Measurements from ENCODE around the gene HVCN1.

DNA sequence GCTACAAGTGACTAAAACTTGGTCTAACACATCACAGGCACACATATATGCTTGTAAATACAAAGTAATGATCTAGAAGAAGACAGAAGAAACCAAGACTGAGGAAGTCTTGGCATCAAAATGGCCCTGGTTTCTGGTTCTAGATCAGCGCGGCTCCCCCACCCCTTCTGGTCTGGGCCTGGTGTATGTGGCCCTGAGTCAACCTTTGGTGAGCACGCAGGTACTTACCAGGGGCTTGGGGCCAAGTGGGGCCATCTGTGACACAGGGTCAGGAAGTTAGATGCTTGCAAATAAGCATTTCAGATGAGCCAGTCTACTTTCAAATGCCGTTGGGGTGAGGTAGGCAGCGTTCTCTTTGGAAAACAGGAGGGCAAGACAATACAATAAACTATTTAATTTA lies 13.2 kb upstream of the HVCN1 start:
- TF ChIP-seq POLR2AphosphoS5 (IDR thresholded peaks at IDR 0.05; ENCODE audit: borderline replicate concordance, low read depth, low read length) (no peak), EZH2 (IDR thresholded peaks at IDR 0.05) (no peak)
